Thyroid gland (tissue), 4 donors: ENCODE data around the gene MAML3. TPM values are rescaled to one million over a fixed set of nuclear protein-coding genes. Genes with fewer than 3 reads are reported as not detected.

Experiments
- DNase-seq, 2 donors: peaks; one replicate each; pipeline ENCODE4 v3.0.0-alpha.2; 2019
- H3K27ac ChIP-seq, 3 donors: fragments of 200-600 bp; sonication (generic); 1 replicate in 2 of 3; 2 replicates in 1 of 3; pipeline ENCODE4 v1.5.1; 2016 to 2019; ENCODE audit warnings: mild to moderate bottlenecking in 1 of 3, moderate library complexity in 1 of 3
- H3K27me3 ChIP-seq: fragments of 200-600 bp; sonication (generic); one replicate; pipeline ENCODE4 v1.5.1; 2019
- H3K36me3 ChIP-seq, 2 donors: fragments of 200-600 bp; sonication (generic); one replicate each; pipeline ENCODE4 v1.5.1; 2016 to 2019
- H3K4me1 ChIP-seq, 2 donors: fragments of 200-600 bp; sonication (generic); one replicate each; pipeline ENCODE4 v1.5.1; 2017 to 2019
- H3K4me3 ChIP-seq, 3 donors: fragments of 200-600 bp; sonication (generic); replicated peaks in 1 of 3; 1 replicate in 2 of 3; 2 replicates in 1 of 3; pipeline ENCODE4 v1.5.1; 2016; ENCODE audit warnings: mild to moderate bottlenecking in 1 of 3
- H3K9me3 ChIP-seq: fragments of 200-600 bp; sonication (generic); one replicate; pipeline ENCODE4 v1.5.1; 2017
- CTCF ChIP-seq, 6 experiments: fragments of 200-600 bp in 3 of 6; fragments of 450-650 bp in 3 of 6; sonication (generic) in 3 of 6; IDR thresholded peaks; one replicate each; pipeline ENCODE4 v1.5.1; 2016 to 2019; ENCODE audit warnings: antibody characterized with exemption in 6 of 6, mild to moderate bottlenecking in 2 of 6, inconsistent platforms in 1 of 6, moderate library complexity in 1 of 6
- POLR2A ChIP-seq, 2 donors: fragments of 450-650 bp; IDR thresholded peaks; one replicate each; pipeline ENCODE4 v1.6.1; 2017; ENCODE audit warnings: antibody characterized with exemption in 2 of 2, mild to moderate bottlenecking in 2 of 2, moderate library complexity in 1 of 2
- WGBS, 2 donors: methylation state at CpG; one replicate each; pipeline ENCODE4 v1.1.5; 2017; 5-methylcytosine and 5-hydroxymethylcytosine counted together
- intact Hi-C: fragments of 100-400 bp; cut with DNase I; formaldehyde crosslinking; loops from one replicate; pipeline ENCODE4 v1.15.1; 2023
- total RNA-seq, 4 donors: library from RNA; depleted of rRNA; stranded (reverse); fragments of >200 nt; gene quantifications; one replicate each; pipeline ENCODE4 v1.2.3, GENCODE V29; 2016

Gene MAML3
- total RNA-seq, 4 donors from 2014 or later = 5.7 to 14.1 (median 11.4) TPM

- no peak overlapping the region for H3K4me3 ChIP-seq
- H3K36me3 ChIP-seq = no peaks in the 10 kb centered on the region
- H3K4me1 ChIP-seq = peaks cover 6 to 13% of the 10 kb centered on the region in 2 donors
- intact Hi-C loops = no loop called here
- H3K27me3 ChIP-seq = no peaks in the 10 kb centered on the region
- 95 to 97% methylated on average over 4 of the region's 4 CpGs for WGBS, 2 donors
- no peaks in the 10 kb centered on the region for H3K9me3 ChIP-seq
- DNase-seq = no peak
- H3K27ac ChIP-seq = no peak overlapping the region
- TF ChIP-seq POLR2A (IDR thresholded peaks at IDR 0.05) (no peak), CTCF (IDR thresholded peaks at IDR 0.05) (no peak)
Observed at GRCh38 chr4:139807483-139807882, 346.5 kb downstream of the MAML3 start.

GRCh38 chr4:139806929-139807328, 347.1 kb downstream of the MAML3 start:
- Histone ChIP-seq H3K27me3 (no peaks in the 10 kb centered on the region), H3K4me3 (no peak overlapping the region), H3K27ac (no peak overlapping the region), H3K36me3 (no peaks in the 10 kb centered on the region), H3K9me3 (no peaks in the 10 kb centered on the region), H3K4me1 (peaks cover 6 to 13% of the 10 kb centered on the region in 2 donors)
- DNase-seq = no peak
- intact Hi-C loops = no loop called here
- WGBS, 2 donors = 58 to 68% methylated on average over 4 of the region's 4 CpGs
- TF ChIP-seq POLR2A (IDR thresholded peaks at IDR 0.05) (no peak), CTCF (IDR thresholded peaks at IDR 0.05) (peak in 2 of 6 experiments; percentile 11 to 18)

GRCh38 chr4:139802931-139803330, 351.1 kb downstream of the MAML3 start:
- no peaks in the 10 kb centered on the region for H3K27me3 ChIP-seq

GRCh38 chr4:139802488-139802887, 351.5 kb downstream of the MAML3 start:
- H3K4me1 ChIP-seq = peaks cover 0 to 6% of the 10 kb centered on the region in 2 donors
- TF ChIP-seq CTCF (IDR thresholded peaks at IDR 0.05) (no peak), POLR2A (IDR thresholded peaks at IDR 0.05) (no peak)
- H3K36me3 ChIP-seq = no peaks in the 10 kb centered on the region
- no peaks in the 10 kb centered on the region for H3K27me3 ChIP-seq
- no peaks in the 10 kb centered on the region for H3K9me3 ChIP-seq
- DNase-seq = no peak
- 95 to 96% methylated on average over 1 of the region's 1 CpG for WGBS, 2 donors
- intact Hi-C loops = no loop called here
- H3K27ac ChIP-seq = no peak overlapping the region
- H3K4me3 ChIP-seq = no peak overlapping the region

More at GRCh38 chr4:139802931-139803330, 351.1 kb downstream of the MAML3 start:
- intact Hi-C loops = no loop called here
- DNase-seq = no peak
- 83 to 87% methylated on average over 2 of the region's 2 CpGs for WGBS, 2 donors
- no peak for TF ChIP-seq POLR2A (IDR thresholded peaks at IDR 0.05)
- TF ChIP-seq CTCF (IDR thresholded peaks at IDR 0.05) = no peak
- H3K4me3 ChIP-seq = no peak overlapping the region
- no peaks in the 10 kb centered on the region for H3K9me3 ChIP-seq
- H3K4me1 ChIP-seq = peaks cover 0 to 6% of the 10 kb centered on the region in 2 donors
- no peaks in the 10 kb centered on the region for H3K36me3 ChIP-seq
- no peak overlapping the region for H3K27ac ChIP-seq

GRCh38 chr4:139801895-139802294, 352.1 kb downstream of the MAML3 start:
- 95 to 96% methylated on average over 3 to 6 of the region's 6 CpGs for WGBS, 2 donors

More at GRCh38 chr4:139801895-139802294, 352.1 kb downstream of the MAML3 start:
- Histone ChIP-seq H3K36me3 (no peaks in the 10 kb centered on the region), H3K4me3 (no peak overlapping the region), H3K27ac (no peak overlapping the region), H3K27me3 (no peaks in the 10 kb centered on the region), H3K4me1 (peaks cover 0 to 6% of the 10 kb centered on the region in 2 donors), H3K9me3 (no peaks in the 10 kb centered on the region)
- intact Hi-C loops = no loop called here
- DNase-seq = no peak
- TF ChIP-seq CTCF (IDR thresholded peaks at IDR 0.05) (no peak), POLR2A (IDR thresholded peaks at IDR 0.05) (no peak)
